ENCODE data around the gene TIAM1. TPM values are rescaled to one million over a fixed set of nuclear protein-coding genes. Genes with fewer than 3 reads are reported as not detected.

TIAM1 gene
- total RNA-seq, 1 experiment from 2014 or later = 28.7 TPM

GRCh38 chr21:31185663-31186062 is 158.4 kb downstream of the TIAM1 start (continued):
- TF ChIP-seq, protein P1, sequence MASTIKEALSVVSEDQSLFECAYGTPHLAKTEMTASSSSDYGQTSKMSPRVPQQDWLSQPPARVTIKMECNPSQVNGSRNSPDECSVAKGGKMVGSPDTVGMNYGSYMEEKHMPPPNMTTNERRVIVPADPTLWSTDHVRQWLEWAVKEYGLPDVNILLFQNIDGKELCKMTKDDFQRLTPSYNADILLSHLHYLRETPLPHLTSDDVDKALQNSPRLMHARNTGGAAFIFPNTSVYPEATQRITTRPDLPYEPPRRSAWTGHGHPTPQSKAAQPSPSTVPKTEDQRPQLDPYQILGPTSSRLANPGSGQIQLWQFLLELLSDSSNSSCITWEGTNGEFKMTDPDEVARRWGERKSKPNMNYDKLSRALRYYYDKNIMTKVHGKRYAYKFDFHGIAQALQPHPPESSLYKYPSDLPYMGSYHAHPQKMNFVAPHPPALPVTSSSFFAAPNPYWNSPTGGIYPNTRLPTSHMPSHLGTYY (CRISPR knock-in tag; IDR thresholded peaks at IDR 0.05) = no peak
- TF ChIP-seq JUN (CRISPR knock-in tag; IDR thresholded peaks at IDR 0.05) (no peak), ZNF263 (CRISPR knock-in tag; IDR thresholded peaks at IDR 0.05; ENCODE audit: low read depth) (no peak), EMX1 (CRISPR knock-in tag; IDR thresholded peaks at IDR 0.05) (no peak), NR1H2 (CRISPR knock-in tag; IDR thresholded peaks at IDR 0.05) (no peak), TEAD4 (CRISPR knock-in tag; IDR thresholded peaks at IDR 0.05) (no peak), ZNF121 (CRISPR knock-in tag; IDR thresholded peaks at IDR 0.05) (no peak), FOXP4 (CRISPR knock-in tag; IDR thresholded peaks at IDR 0.05) (no peak)

DNA sequence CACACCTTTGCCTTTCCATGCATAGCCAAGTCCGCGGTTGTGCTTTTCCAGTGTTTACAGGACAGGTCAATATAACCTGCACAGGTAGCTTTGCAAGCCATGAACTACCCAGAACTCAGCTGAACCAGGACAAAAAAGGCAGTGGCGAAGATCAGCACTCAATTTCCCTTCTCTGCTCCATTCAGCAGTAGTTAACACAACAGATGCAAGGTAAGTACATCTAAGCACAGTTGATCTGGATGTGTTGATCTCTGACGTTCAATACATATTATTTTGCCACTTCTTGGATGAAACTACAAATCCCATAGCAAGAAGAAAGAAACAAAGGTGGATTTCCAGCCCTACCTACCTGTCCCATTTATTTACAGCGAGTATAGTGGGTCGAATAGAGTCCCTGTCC is 159.2 kb downstream of the TIAM1 start:
- Mint-ChIP-seq H3K4me3 (no peak overlapping the region), H3K27ac (peak overlapping the region; percentile 88), H3K9me3 (no peaks in the 10 kb centered on the region), H3K36me3 (peaks cover 10% of the 10 kb centered on the region), H3K27me3 (ENCODE audit: low read depth) (no peaks in the 10 kb centered on the region), H3K4me1 (peaks cover 33% of the 10 kb centered on the region)
- DNase-seq (ENCODE audit: low spot score) (no peak), ATAC-seq (no peak)
- ChIA-PET POLR2A (no interaction called here), CTCF (no interaction called here)
- TF ChIP-seq OVOL2 (CRISPR knock-in tag; IDR thresholded peaks at IDR 0.05; ENCODE audit: borderline replicate concordance) = no peak
- no peak for TF ChIP-seq KAT7 (CRISPR knock-in tag; IDR thresholded peaks at IDR 0.05; ENCODE audit: borderline replicate concordance)
- TF ChIP-seq SOX15 (CRISPR knock-in tag; IDR thresholded peaks at IDR 0.05) = no peak
- no peak for TF ChIP-seq NR2C2 (CRISPR knock-in tag; IDR thresholded peaks at IDR 0.05)
- TF ChIP-seq CREM (CRISPR knock-in tag; IDR thresholded peaks at IDR 0.05) = no peak
- TF ChIP-seq JUN (CRISPR knock-in tag; IDR thresholded peaks at IDR 0.05) = no peak
- TF ChIP-seq ZNF671 (CRISPR knock-in tag; IDR thresholded peaks at IDR 0.05) = no peak
- no peak for TF ChIP-seq HMGA2 (CRISPR knock-in tag; IDR thresholded peaks at IDR 0.05)
- no peak for TF ChIP-seq USF2 (CRISPR knock-in tag; IDR thresholded peaks at IDR 0.05)
- no peak for TF ChIP-seq TP53 (CRISPR knock-in tag; IDR thresholded peaks at IDR 0.05)
- no peak for TF ChIP-seq ZNF425 (CRISPR knock-in tag; conservative IDR thresholded peaks at IDR 0.05)
- TF ChIP-seq E2F1 (CRISPR knock-in tag; IDR thresholded peaks at IDR 0.05) = no peak
- TF ChIP-seq SMAD4 (CRISPR knock-in tag; IDR thresholded peaks at IDR 0.05) = no peak
- no peak for TF ChIP-seq FOXJ3 (CRISPR knock-in tag; IDR thresholded peaks at IDR 0.05; ENCODE audit: borderline replicate concordance)
- TF ChIP-seq ZMAT4 (CRISPR knock-in tag; IDR thresholded peaks at IDR 0.05) = no peak
- no peak for TF ChIP-seq CBFB (CRISPR knock-in tag; IDR thresholded peaks at IDR 0.05; ENCODE audit: low read depth)
- no peak for TF ChIP-seq JAZF1 (CRISPR knock-in tag; IDR thresholded peaks at IDR 0.05)
- TF ChIP-seq FOXP4 (CRISPR knock-in tag; IDR thresholded peaks at IDR 0.05) = no peak
- TF ChIP-seq NFE2L1 (CRISPR knock-in tag; IDR thresholded peaks at IDR 0.05) = no peak
- TF ChIP-seq NFATC4 (CRISPR knock-in tag; IDR thresholded peaks at IDR 0.05) = no peak

All from WTC11 (cell line).